ENCODE data around the gene SMYD3. TPM values are rescaled to one million over a fixed set of nuclear protein-coding genes. Genes with fewer than 3 reads are reported as not detected.

Gene SMYD3
- total RNA-seq, 2 donors from 2014 or later: 8.8 to 19.0 TPM

DNA sequence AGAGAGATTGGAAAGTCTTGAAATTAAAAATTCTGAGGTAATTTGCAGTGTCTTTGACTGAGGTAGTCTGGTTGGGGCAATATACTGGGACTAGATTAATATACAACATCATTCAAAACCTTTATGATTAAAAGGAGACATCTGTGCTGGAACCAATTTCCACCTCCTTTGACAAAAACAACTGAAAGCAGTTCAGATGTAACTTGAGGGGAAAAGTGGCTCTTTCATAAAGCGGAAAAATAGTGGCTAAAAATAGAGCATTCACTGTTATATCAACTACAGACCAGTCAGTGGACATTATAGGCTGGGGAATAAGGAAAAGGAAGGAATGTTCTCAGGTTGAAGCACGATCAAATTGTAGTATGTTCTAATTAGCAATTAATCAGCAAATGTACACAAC lies 635.9 kb downstream of the SMYD3 start:
- no peaks in the 10 kb centered on the region for H3K27me3 ChIP-seq (replicated peaks; ENCODE audit: insufficient read depth)
- no peak overlapping the region for H3K27ac ChIP-seq
- H3K9me3 ChIP-seq: no peaks in the 10 kb centered on the region
- DNase-seq (ENCODE audit: low spot score) (no peak), ATAC-seq (ENCODE audit: insufficient number of reproducible peaks, low FRiP score, low read depth) (no peak)
- TF ChIP-seq, protein P1, sequence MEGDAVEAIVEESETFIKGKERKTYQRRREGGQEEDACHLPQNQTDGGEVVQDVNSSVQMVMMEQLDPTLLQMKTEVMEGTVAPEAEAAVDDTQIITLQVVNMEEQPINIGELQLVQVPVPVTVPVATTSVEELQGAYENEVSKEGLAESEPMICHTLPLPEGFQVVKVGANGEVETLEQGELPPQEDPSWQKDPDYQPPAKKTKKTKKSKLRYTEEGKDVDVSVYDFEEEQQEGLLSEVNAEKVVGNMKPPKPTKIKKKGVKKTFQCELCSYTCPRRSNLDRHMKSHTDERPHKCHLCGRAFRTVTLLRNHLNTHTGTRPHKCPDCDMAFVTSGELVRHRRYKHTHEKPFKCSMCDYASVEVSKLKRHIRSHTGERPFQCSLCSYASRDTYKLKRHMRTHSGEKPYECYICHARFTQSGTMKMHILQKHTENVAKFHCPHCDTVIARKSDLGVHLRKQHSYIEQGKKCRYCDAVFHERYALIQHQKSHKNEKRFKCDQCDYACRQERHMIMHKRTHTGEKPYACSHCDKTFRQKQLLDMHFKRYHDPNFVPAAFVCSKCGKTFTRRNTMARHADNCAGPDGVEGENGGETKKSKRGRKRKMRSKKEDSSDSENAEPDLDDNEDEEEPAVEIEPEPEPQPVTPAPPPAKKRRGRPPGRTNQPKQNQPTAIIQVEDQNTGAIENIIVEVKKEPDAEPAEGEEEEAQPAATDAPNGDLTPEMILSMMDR (IDR thresholded peaks at IDR 0.05): no peak
- H3K4me1 ChIP-seq (ENCODE audit: control insufficient read depth in 1 of 2, low read depth in 2 of 2): peaks cover 12 to 13% of the 10 kb centered on the region in 2 donors
- H3K36me3 ChIP-seq: no peaks in the 10 kb centered on the region
- H3K4me3 ChIP-seq: no peak overlapping the region

DNA sequence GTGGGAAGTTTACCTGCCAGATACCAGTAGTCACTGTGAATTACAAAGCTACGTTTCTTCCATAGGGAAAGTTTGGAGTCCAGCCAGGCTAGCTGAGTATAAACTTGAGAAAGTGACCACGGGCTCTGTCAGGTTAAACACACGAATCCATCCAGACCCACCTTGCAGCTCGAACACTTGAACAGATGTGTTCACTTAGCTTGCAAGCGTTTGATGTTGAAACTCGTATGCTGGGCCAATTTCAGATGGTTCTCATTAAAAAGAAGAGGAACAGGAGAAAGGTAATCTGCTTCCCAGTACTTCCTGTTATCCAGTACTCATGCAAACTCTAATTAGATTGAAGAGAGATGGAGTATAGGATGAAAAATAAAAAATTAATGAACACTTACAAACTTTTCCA lies 636.4 kb downstream of the SMYD3 start:
- H3K4me3 ChIP-seq: no peak overlapping the region
- H3K36me3 ChIP-seq: no peaks in the 10 kb centered on the region
- no peak for DNase-seq (ENCODE audit: low spot score)
- no peak for ATAC-seq (ENCODE audit: insufficient number of reproducible peaks, low FRiP score, low read depth)
- H3K27me3 ChIP-seq (replicated peaks; ENCODE audit: insufficient read depth): no peaks in the 10 kb centered on the region
- H3K27ac ChIP-seq: no peak overlapping the region
- no peaks in the 10 kb centered on the region for H3K9me3 ChIP-seq
- peaks cover 11% of the 10 kb centered on the region in 2 donors for H3K4me1 ChIP-seq (ENCODE audit: control insufficient read depth in 1 of 2, low read depth in 2 of 2)
- TF ChIP-seq, protein P1 (IDR thresholded peaks at IDR 0.05): no peak

DNA sequence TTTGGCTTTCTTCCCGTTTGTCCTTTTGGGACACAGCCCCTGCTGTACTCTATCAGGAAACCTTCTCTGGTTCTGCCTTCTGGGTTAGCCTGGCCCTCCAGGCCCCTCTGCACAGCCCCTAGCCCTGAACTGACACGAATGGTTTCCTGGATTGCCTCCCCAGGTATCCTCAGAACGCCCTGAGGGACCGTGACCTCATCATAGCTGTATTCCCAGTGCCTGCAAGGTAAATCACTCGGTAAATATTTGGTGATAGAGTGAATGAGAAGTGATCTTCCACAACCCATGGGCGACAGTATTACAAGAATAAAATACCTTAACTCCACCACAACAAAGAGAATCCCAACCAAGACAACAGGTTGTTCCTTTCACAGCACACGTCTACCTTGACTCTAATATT lies 637.2 kb downstream of the SMYD3 start:
- no peak for DNase-seq (ENCODE audit: low spot score)
- H3K4me3 ChIP-seq: no peak overlapping the region
- ATAC-seq (ENCODE audit: insufficient number of reproducible peaks, low FRiP score, low read depth): no peak
- peaks cover 2 to 4% of the 10 kb centered on the region in 2 donors for H3K4me1 ChIP-seq (ENCODE audit: control insufficient read depth in 1 of 2, low read depth in 2 of 2)
- no peak overlapping the region for H3K27ac ChIP-seq
- no peaks in the 10 kb centered on the region for H3K27me3 ChIP-seq (replicated peaks; ENCODE audit: insufficient read depth)
- TF ChIP-seq, protein P1 (IDR thresholded peaks at IDR 0.05): no peak
- H3K36me3 ChIP-seq: no peaks in the 10 kb centered on the region
- H3K9me3 ChIP-seq: no peaks in the 10 kb centered on the region

DNA sequence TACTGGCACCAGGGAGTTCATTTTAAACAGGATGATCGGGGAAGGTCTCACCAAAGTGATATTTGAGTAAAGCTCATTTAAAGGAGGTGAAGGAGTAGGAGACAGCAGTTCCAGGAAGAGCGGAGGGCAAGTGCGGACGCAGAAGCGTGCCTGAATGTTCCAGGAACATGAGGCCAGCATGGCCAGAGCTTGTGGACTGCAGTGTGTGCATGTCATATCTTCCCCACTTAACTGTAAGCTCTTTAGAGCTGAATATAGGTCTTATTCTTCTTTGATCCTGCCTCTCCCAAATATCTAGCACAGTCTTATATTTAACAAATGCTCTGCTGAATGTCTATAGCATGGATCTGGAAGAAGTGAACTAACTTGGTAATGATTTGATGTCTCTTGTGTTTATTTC lies 639.3 kb downstream of the SMYD3 start:
- no peak for ATAC-seq (ENCODE audit: insufficient number of reproducible peaks, low FRiP score, low read depth)

DNA sequence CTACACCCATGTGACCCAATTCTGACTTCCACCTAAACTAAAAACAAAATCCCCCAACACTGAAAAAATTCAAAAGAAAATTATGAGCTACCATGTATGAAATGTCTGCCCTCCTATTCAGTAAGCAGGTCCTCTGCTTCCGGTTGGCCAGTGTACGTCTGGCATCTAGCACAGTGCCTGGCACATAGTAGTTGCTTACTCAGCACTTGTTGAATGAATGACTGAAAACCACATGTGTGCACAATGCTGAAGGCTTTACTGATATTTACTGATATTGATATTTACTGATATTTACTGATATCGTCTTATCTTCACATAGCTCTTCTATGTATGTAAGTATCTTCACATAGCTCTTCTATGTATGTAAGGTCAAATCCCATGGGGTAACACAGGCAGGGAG lies 642.2 kb downstream of the SMYD3 start:
- no peaks in the 10 kb centered on the region for H3K36me3 ChIP-seq
- DNase-seq (ENCODE audit: low spot score): no peak
- H3K9me3 ChIP-seq: no peaks in the 10 kb centered on the region
- no peaks in the 10 kb centered on the region for H3K4me1 ChIP-seq (ENCODE audit: control insufficient read depth in 1 of 2, low read depth in 2 of 2)
- TF ChIP-seq, protein P1 (IDR thresholded peaks at IDR 0.05): no peak
- H3K27me3 ChIP-seq (replicated peaks; ENCODE audit: insufficient read depth): no peaks in the 10 kb centered on the region
- no peak for ATAC-seq (ENCODE audit: insufficient number of reproducible peaks, low FRiP score, low read depth)
- no peak overlapping the region for H3K27ac ChIP-seq
- H3K4me3 ChIP-seq: no peak overlapping the region

More for the DNA sequence above, 639.3 kb downstream of the SMYD3 start:
- Histone ChIP-seq H3K4me1 (ENCODE audit: control insufficient read depth in 1 of 2, low read depth in 2 of 2) (no peaks in the 10 kb centered on the region), H3K27ac (no peak overlapping the region), H3K36me3 (no peaks in the 10 kb centered on the region), H3K4me3 (no peak overlapping the region), H3K9me3 (no peaks in the 10 kb centered on the region), H3K27me3 (replicated peaks; ENCODE audit: insufficient read depth) (no peaks in the 10 kb centered on the region)
- no peak for DNase-seq (ENCODE audit: low spot score)
- TF ChIP-seq, protein P1 (IDR thresholded peaks at IDR 0.05): no peak
